ENCODE measurements around the gene OR13C2.
"Not testable (repeated sequence)": the region's sequence is repeated elsewhere in the genome, so short reads cannot be mapped to it uniquely, and the experiment has no call there.

The OR13C2 gene

DNA sequence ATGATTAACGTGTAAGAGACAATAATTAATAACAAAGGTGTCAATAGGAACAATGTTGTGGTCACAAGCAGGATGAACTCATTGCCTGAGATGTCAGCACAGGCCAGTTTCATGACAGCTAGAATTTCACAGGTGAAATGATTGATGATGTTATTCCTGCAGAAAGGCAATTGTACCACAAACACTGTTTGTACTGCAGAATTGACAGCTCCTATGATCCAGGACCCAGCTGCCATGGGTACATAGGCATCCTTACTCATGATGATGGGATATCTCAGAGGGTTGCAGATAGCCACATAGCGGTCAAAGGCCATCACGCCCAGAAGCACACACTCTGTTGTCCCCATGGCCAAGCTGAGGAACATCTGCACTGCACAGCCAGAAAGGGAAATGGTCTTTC lies 6.7 kb downstream of the OR13C2 start:
- not testable (repeated sequence) for H3K9me3 ChIP-seq (ENCODE audit: control insufficient read depth in 2 of 2, low read length in 2 of 2); H3K36me3 ChIP-seq (ENCODE audit: control insufficient read depth in 2 of 2, insufficient read depth in 2 of 2, low read length in 2 of 2); H3K4me1 ChIP-seq (ENCODE audit: control insufficient read depth, insufficient read depth, low read length); H3K27me3 ChIP-seq (ENCODE audit: control insufficient read depth in 1 of 2, insufficient read depth in 2 of 2, low read length in 2 of 2); H3K9ac ChIP-seq (ENCODE audit: low read length in 2 of 2); H3K27ac ChIP-seq (ENCODE audit: low read length); H3K4me3 ChIP-seq (ENCODE audit: low read length in 2 of 2)

DNA sequence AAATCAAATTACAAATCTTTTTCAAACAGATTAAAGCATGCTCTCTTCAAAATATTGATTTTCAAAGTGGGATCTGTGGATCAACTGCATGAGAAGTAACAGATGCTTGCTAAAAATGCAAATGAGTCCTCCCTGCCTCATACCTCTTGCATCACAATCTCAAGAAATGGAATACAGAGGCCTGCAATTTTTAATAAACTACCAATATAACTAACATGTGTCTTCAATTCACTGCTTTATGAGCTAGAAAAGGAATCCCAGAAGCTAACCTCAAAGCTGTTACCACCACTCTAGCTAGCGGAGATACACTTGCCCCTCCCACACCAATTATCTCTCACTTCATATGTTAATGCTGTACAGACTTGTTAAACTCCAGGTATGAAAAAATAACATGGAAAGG lies 15.8 kb downstream of the OR13C2 start:
- H3K4me3 ChIP-seq (ENCODE audit: low read length in 2 of 2): no peak overlapping the region
- no peaks in the 10 kb centered on the region for H3K36me3 ChIP-seq (ENCODE audit: control insufficient read depth in 2 of 2, insufficient read depth in 2 of 2, low read length in 2 of 2)
- no peaks in the 10 kb centered on the region for H3K27me3 ChIP-seq (ENCODE audit: control insufficient read depth in 1 of 2, insufficient read depth in 2 of 2, low read length in 2 of 2)
- no peaks in the 10 kb centered on the region for H3K4me1 ChIP-seq (ENCODE audit: control insufficient read depth, insufficient read depth, low read length)
- H3K27ac ChIP-seq (ENCODE audit: low read length): no peak overlapping the region
- peaks cover 0 to 3% of the 10 kb centered on the region in 2 donors for H3K9me3 ChIP-seq (ENCODE audit: control insufficient read depth in 2 of 2, low read length in 2 of 2)
- H3K9ac ChIP-seq (ENCODE audit: low read length in 2 of 2): no peak overlapping the region

DNA sequence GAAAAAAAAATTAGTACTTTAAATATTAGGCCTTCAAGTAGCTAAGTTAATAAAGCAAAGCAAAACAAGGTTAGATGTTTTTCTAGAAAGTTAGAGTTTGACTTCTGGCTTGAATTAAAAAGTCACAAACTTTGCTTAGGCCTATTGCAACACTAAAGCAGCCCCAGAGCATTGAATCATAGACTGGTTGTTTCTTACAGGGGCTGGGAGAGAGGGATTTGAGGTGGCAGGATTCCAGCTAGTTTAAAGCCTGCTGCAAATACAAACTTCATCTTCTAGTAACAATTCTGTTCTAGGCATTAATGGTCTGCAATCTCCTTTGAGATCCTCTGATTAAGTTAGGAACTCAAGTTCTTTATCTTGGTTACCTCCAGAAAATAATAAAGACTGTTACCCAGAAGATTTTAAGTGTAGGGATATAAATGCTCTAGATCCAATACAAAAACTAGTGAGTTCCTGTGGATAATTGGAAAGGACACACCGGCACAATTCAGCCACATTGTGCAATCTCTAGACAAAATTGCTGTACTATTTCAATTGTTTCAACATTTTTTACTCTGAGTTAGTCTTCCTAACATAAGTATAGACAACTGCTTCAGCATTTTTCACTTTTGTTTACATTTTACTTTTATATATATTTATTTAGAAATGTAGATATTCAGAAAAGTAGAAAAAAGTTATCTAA lies 18.8 kb downstream of the OR13C2 start:
- Histone ChIP-seq H3K27ac (ENCODE audit: low read length) (no peak overlapping the region), H3K36me3 (ENCODE audit: control insufficient read depth in 2 of 2, insufficient read depth in 2 of 2, low read length in 2 of 2) (no peaks in the 10 kb centered on the region), H3K9ac (ENCODE audit: low read length in 2 of 2) (no peak overlapping the region), H3K4me3 (ENCODE audit: low read length in 2 of 2) (no peak overlapping the region), H3K27me3 (ENCODE audit: control insufficient read depth in 1 of 2, insufficient read depth in 2 of 2, low read length in 2 of 2) (no peaks in the 10 kb centered on the region), H3K4me1 (ENCODE audit: control insufficient read depth, insufficient read depth, low read length) (no peaks in the 10 kb centered on the region), H3K9me3 (ENCODE audit: control insufficient read depth in 2 of 2, low read length in 2 of 2) (no peaks in the 10 kb centered on the region)

DNA sequence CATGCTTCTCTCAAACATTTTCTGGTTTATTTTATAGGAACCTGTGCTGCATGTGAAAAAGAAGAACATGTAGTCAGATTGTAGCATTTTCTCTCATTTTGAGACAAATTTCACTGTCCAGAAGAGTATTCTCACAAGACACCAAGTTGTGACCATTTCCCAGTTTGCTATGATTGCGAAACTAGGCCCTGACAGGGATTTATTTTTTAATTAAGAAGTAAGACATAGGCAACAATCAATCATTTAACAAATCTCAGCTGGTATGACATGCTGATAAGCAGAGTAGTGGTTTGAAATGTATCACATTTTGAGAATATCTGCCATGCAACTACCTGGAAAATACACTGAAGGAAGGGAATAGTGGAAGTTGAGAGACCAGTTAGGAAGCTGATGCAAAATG lies 24.9 kb downstream of the OR13C2 start:
- Histone ChIP-seq H3K36me3 (ENCODE audit: control insufficient read depth in 2 of 2, insufficient read depth in 2 of 2, low read length in 2 of 2) (no peaks in the 10 kb centered on the region), H3K9me3 (ENCODE audit: control insufficient read depth in 2 of 2, low read length in 2 of 2) (no peaks in the 10 kb centered on the region), H3K9ac (ENCODE audit: low read length in 2 of 2) (no peak overlapping the region), H3K27me3 (ENCODE audit: control insufficient read depth in 1 of 2, insufficient read depth in 2 of 2, low read length in 2 of 2) (no peaks in the 10 kb centered on the region), H3K4me1 (ENCODE audit: control insufficient read depth, insufficient read depth, low read length) (no peaks in the 10 kb centered on the region), H3K27ac (ENCODE audit: low read length) (no peak overlapping the region), H3K4me3 (ENCODE audit: low read length in 2 of 2) (no peak overlapping the region)

GRCh38 chr9:104577263-104577662 lies 28.2 kb downstream of the OR13C2 start:
- no peak overlapping the region for H3K27ac ChIP-seq (ENCODE audit: low read length)

GRCh38 chr9:104575456-104575855 lies 30.0 kb downstream of the OR13C2 start:
- no peak overlapping the region for H3K9ac ChIP-seq (ENCODE audit: low read length in 2 of 2)
- H3K9me3 ChIP-seq (ENCODE audit: control insufficient read depth in 2 of 2, low read length in 2 of 2): no peaks in the 10 kb centered on the region
- H3K27ac ChIP-seq (ENCODE audit: low read length): no peak overlapping the region

More at GRCh38 chr9:104577263-104577662, 28.2 kb downstream of the OR13C2 start:
- H3K9ac ChIP-seq (ENCODE audit: low read length in 2 of 2): no peak overlapping the region
- H3K9me3 ChIP-seq (ENCODE audit: control insufficient read depth in 2 of 2, low read length in 2 of 2): no peaks in the 10 kb centered on the region
- H3K4me1 ChIP-seq (ENCODE audit: control insufficient read depth, insufficient read depth, low read length): no peaks in the 10 kb centered on the region
- no peaks in the 10 kb centered on the region for H3K27me3 ChIP-seq (ENCODE audit: control insufficient read depth in 1 of 2, insufficient read depth in 2 of 2, low read length in 2 of 2)
- no peak overlapping the region for H3K4me3 ChIP-seq (ENCODE audit: low read length in 2 of 2)
- H3K36me3 ChIP-seq (ENCODE audit: control insufficient read depth in 2 of 2, insufficient read depth in 2 of 2, low read length in 2 of 2): no peaks in the 10 kb centered on the region

GRCh38 chr9:104572612-104573011 lies 32.8 kb downstream of the OR13C2 start:
- Histone ChIP-seq H3K9ac (ENCODE audit: low read length in 2 of 2) (no peak overlapping the region), H3K9me3 (ENCODE audit: control insufficient read depth in 2 of 2, low read length in 2 of 2) (no peaks in the 10 kb centered on the region)

More at GRCh38 chr9:104575456-104575855, 30.0 kb downstream of the OR13C2 start:
- Histone ChIP-seq H3K27me3 (ENCODE audit: control insufficient read depth in 1 of 2, insufficient read depth in 2 of 2, low read length in 2 of 2) (no peaks in the 10 kb centered on the region), H3K4me3 (ENCODE audit: low read length in 2 of 2) (no peak overlapping the region), H3K36me3 (ENCODE audit: control insufficient read depth in 2 of 2, insufficient read depth in 2 of 2, low read length in 2 of 2) (no peaks in the 10 kb centered on the region), H3K4me1 (ENCODE audit: control insufficient read depth, insufficient read depth, low read length) (no peaks in the 10 kb centered on the region)

DNA sequence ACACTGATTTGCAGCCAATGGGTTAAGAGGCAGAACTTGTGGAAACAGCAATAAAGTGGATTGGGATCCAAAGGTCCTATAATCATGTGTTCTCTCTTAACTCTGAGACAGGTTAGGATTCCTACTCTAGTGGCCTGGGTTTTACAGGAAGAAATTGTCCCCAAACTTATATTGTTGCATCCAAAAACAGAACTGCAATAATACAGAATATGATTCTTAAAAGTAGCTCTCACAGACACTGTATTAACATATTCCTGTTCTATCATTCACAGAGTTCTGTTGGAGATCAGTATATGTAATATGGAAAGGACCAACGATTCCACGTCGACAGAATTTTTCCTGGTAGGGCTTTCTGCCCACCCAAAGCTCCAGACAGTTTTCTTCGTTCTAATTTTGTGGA lies 36.6 kb downstream of the OR13C2 start, which contains the start of gene OR13C8:
Gene OR13C8, plus strand, starts transcription at position 301 of the 400 bp plus-strand sequence. Its CDS starts 0 bp downstream, at position 301.
- H3K36me3 ChIP-seq (ENCODE audit: control insufficient read depth in 2 of 2, insufficient read depth in 2 of 2, low read length in 2 of 2): no peaks in the 10 kb centered on the region
- H3K27ac ChIP-seq (ENCODE audit: low read length): no peak within 1 kb of the TSS
- H3K9me3 ChIP-seq (ENCODE audit: control insufficient read depth in 2 of 2, low read length in 2 of 2): no peaks in the 10 kb centered on the region
- H3K4me3 ChIP-seq (ENCODE audit: low read length in 2 of 2): no peak within 1 kb of the TSS
- no peaks in the 10 kb centered on the region for H3K27me3 ChIP-seq (ENCODE audit: control insufficient read depth in 1 of 2, insufficient read depth in 2 of 2, low read length in 2 of 2)
- no peak within 1 kb of the TSS for H3K9ac ChIP-seq (ENCODE audit: low read length in 2 of 2)
- H3K4me1 ChIP-seq (ENCODE audit: control insufficient read depth, insufficient read depth, low read length): no peaks in the 10 kb centered on the region

More at GRCh38 chr9:104572612-104573011, 32.8 kb downstream of the OR13C2 start:
- H3K27ac ChIP-seq (ENCODE audit: low read length): no peak overlapping the region
- H3K4me1 ChIP-seq (ENCODE audit: control insufficient read depth, insufficient read depth, low read length): no peaks in the 10 kb centered on the region
- H3K4me3 ChIP-seq (ENCODE audit: low read length in 2 of 2): no peak overlapping the region
- H3K27me3 ChIP-seq (ENCODE audit: control insufficient read depth in 1 of 2, insufficient read depth in 2 of 2, low read length in 2 of 2): no peaks in the 10 kb centered on the region
- H3K36me3 ChIP-seq (ENCODE audit: control insufficient read depth in 2 of 2, insufficient read depth in 2 of 2, low read length in 2 of 2): no peaks in the 10 kb centered on the region

DNA sequence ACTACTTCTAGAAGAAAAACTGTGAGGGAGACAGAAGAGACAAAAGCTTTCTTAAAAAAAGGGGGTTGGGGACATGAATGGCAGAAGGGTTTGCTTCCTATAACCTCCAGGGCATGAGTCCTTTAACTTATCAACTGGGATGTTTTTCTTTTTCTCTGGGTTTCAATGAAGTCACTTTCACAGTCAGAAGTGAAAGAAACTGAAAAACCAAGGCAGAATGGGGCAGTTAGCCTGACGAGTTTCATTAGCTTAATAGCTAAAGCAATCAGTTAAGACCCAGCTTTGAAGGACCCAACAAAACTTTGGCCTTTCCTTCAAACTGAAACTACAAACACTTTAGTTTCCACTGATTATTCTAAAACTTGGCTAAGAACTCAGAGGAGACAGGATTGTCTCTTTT lies 41.1 kb downstream of the OR13C2 start:
- H3K36me3 ChIP-seq (ENCODE audit: control insufficient read depth in 2 of 2, insufficient read depth in 2 of 2, low read length in 2 of 2): no peaks in the 10 kb centered on the region
- no peaks in the 10 kb centered on the region for H3K4me1 ChIP-seq (ENCODE audit: control insufficient read depth, insufficient read depth, low read length)
- H3K27ac ChIP-seq (ENCODE audit: low read length): no peak overlapping the region
- no peak overlapping the region for H3K9ac ChIP-seq (ENCODE audit: low read length in 2 of 2)
- no peaks in the 10 kb centered on the region for H3K9me3 ChIP-seq (ENCODE audit: control insufficient read depth in 2 of 2, low read length in 2 of 2)
- H3K27me3 ChIP-seq (ENCODE audit: control insufficient read depth in 1 of 2, insufficient read depth in 2 of 2, low read length in 2 of 2): no peaks in the 10 kb centered on the region
- no peak overlapping the region for H3K4me3 ChIP-seq (ENCODE audit: low read length in 2 of 2)

DNA sequence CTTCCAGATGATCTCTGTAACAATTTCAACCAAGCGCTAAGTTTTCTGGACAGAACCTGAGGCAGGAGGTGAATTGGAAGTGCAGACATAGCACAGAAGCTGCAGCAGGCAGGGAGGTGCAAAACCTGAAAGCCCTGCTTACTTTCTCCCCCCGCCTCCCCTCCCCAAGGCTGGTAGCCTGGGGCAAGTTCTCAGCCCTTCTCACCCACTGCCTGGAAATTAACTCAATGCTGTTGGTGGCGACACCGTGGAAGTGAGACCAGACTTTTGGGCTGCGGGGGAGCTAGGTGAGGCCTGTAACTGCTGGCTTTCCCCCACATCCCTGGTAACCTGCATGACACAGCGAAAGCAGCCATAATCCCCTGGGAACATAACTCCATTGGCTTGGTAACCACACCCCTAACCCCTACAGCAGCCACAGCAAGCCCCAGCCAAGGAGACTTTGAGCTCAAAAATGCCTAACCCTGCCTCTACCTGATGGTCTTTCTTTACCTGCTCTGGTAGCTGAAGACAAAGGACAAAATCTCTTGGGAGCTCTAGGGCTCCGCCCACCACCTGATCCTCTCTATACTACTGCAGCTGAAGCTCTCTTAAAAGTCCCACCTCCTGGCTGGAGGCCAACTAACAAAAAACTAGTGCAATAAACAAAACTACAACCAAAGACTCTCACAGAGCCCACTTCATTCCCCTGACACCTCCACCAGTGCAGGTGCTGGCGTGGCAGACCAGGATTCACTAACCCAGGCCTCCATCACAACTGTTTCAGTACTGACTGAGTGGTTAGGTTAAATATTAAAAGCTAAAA lies 48.4 kb downstream of the OR13C2 start:
- H3K4me1 ChIP-seq (ENCODE audit: control insufficient read depth, insufficient read depth, low read length): no peaks in the 10 kb centered on the region
- H3K36me3 ChIP-seq (ENCODE audit: control insufficient read depth in 2 of 2, insufficient read depth in 2 of 2, low read length in 2 of 2): no peaks in the 10 kb centered on the region
- no peaks in the 10 kb centered on the region for H3K27me3 ChIP-seq (ENCODE audit: control insufficient read depth in 1 of 2, insufficient read depth in 2 of 2, low read length in 2 of 2)
- no peak overlapping the region for H3K4me3 ChIP-seq (ENCODE audit: low read length in 2 of 2)
- H3K9ac ChIP-seq (ENCODE audit: low read length in 2 of 2): no peak overlapping the region
- H3K9me3 ChIP-seq (ENCODE audit: control insufficient read depth in 2 of 2, low read length in 2 of 2): no peaks in the 10 kb centered on the region
- no peak overlapping the region for H3K27ac ChIP-seq (ENCODE audit: low read length)

DNA sequence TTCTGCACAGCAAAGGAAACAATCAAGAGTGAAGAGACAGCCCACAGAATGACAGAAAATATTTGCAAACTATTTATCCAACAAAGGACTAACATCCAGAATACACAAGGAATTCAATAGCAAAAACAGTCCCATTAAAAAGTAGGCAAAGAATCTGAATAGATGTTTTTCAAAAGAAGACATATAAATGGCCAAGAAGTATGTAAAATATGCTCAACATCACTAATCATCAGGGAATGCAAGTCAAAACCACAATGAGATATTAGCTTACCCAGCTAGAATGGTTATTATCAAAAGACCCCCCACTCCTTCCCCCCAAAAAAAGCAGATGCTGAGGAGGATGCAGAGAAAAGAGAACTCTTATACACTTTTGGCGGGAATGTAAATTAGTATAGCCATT lies 49.9 kb downstream of the OR13C2 start:
- H3K27me3 ChIP-seq (ENCODE audit: control insufficient read depth in 1 of 2, insufficient read depth in 2 of 2, low read length in 2 of 2): no peaks in the 10 kb centered on the region
- H3K9me3 ChIP-seq (ENCODE audit: control insufficient read depth in 2 of 2, low read length in 2 of 2): no peaks in the 10 kb centered on the region
- no peak overlapping the region for H3K4me3 ChIP-seq (ENCODE audit: low read length in 2 of 2)
- no peak overlapping the region for H3K9ac ChIP-seq (ENCODE audit: low read length in 2 of 2)
- no peaks in the 10 kb centered on the region for H3K36me3 ChIP-seq (ENCODE audit: control insufficient read depth in 2 of 2, insufficient read depth in 2 of 2, low read length in 2 of 2)
- H3K4me1 ChIP-seq (ENCODE audit: control insufficient read depth, insufficient read depth, low read length): no peaks in the 10 kb centered on the region
- H3K27ac ChIP-seq (ENCODE audit: low read length): no peak overlapping the region

All from stomach smooth muscle (tissue), 2 donors.